ENCODE results near the gene ACO2.
"Not testable (repeated sequence)": the region's sequence is repeated elsewhere in the genome, so short reads cannot be mapped to it uniquely, and the experiment has no call there.

ACO2 gene

DNA sequence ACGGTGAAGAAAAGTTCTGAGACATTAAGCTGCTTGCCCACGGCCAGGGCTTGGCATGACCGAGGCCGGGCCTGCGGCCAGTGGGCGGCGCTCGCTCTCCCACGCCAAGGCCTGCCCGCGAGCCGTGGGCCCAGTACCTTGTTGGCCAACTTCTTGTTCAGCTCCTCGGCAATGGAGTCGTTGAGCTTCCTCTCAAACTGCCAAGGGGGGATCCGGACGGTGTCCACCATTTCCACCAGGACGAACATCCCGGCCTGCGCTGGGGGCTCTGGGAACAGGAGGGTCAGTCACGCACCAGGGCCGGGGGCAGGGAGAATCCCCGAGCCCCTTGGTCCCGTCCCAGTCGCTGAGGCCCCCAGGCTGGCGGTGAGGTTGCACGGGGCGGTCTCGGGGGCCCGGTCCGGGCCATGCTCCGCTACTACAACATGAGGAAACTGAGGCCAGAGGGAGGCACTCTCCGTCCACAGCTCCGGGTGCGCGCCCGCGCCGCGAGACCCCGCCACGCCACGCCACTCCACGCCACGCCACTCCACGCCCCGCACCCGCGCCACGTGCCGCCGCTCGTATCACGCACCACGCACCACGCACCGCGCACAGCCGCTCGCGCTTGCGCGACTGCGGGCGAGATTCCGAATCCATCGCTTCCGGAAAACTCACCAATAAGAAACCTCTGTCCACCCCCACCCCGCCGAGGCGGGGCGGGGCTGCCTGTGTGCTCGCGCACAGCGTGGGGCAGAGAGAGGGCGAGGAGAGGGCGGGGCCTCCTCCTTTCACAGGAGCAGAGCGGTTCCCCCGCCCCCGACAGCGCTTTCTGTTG is 75.1 kb downstream of the ACO2 start, which contains the start of gene POLR3H:
POLR3H (minus strand) TSS at position 617 of the 817 bp plus-strand sequence; CDS start at position 248, 369 bp downstream.
- peak; percentile 99 for DNase-seq

DNA sequence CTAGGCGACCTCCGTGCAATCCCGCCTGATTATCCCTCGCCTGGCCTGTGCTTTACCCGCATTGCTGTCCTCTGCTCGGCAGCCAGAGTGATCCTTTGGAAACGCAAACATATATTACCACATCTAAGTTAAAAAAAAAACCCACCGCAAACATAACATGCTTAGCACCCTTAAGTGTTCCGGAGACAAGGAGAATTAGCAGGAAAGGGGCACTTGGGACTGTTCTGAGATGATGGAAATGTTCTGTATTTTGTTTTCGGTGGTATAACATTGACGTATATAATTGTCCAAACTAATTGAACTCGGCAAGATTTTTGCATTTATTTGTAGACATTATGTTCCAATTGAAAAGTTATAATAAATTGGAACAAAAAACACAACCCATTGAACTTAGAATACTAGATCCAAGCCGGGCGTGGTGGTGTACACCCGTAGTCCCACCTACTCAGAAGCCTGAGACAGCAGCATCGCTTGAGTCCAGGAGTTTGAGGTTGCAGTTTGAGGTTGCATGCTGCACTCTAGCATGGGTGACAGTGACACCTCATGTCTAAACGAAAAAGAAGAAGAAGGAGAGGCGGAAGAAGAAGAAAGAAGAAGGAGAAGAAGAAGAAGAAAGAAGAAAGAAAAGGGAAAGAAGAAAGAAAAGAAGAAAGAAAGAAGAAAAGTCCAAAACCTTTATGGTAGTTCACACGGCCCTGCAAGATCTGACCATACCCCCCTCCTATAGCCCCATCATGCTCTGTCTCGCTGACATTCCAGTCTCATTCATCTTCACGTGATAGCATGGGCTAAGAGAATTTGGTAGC is 76.0 kb downstream of the ACO2 start:
- no peak for DNase-seq

DNA sequence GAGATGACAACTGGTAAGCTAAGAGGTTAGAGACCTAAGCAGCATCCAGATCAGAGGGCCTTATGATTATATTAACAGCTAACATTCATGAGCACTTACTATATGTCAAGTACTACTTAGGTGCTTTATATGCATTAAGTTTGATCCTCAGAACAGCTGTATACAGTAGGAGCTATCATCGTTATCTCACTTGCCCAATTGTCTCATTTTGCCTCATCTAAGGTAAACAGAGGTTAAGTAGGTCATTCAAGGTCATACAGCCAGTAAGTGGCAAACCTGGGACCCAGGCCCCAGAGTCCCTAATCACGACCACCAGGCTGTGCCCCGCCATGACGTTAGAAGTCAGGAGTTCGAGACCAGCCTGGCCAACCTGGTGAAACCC is 79.9 kb downstream of the ACO2 start:
- DNase-seq: no peak

DNA sequence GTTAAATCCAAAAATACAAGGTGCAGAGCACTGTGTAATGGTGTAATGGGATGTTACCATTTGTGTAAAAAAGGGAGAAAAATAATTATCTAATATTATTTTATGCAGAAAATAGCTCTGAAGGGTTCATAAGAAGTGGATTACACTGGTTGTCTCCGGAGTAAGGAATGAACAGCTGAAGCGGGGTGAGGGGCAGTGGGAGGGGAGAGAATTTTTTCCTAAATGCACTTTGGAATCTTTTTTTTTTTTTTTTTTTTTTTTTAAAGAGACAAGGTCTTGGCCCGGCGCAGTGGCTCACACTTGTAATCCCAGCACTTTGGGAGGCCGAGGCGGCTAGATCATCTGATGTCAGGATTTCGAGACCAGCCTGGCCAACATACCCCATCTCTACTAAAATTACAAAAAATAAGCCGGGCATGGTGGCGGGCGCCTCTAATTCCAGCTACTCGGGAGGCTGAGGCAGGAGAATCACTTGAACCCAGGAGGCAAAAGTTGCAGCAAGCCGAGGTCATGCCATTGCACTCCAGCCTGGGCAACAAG is 82.1 kb downstream of the ACO2 start:
- DNase-seq: no peak

DNA sequence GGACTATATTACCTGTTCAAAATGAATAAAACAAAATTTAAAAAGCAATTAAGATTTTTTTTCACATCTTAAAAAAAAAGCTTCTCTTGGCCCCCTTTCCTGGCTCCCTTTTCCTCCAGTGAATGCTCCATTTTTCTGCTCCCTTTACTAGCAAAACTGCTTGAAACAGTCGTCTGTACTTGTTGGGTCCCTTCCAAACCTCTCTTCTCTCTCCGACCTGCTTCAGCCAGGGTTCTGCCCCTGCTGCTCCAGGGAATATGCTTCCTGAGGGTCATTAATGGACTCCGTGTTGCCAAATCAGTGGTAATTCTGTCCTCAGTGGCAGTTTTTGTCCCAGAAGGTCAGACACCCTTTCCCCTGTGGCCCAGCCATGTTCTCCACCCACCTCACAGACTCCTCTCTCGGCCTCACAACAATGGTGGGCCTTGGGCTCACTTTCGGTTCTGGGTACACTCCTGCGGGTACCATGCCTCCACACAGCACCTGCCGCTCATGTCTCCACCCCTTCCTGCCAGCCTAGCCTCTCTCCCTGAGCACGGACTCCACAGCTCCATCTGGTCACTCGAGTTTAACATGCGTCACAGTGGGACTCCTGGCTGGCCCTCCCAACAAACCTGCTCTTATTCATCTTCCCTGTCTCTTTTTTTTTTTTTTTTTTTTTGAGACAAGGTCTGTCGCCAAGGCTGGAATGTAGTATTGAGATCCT is 83.1 kb downstream of the ACO2 start:
- DNase-seq: no peak

DNA sequence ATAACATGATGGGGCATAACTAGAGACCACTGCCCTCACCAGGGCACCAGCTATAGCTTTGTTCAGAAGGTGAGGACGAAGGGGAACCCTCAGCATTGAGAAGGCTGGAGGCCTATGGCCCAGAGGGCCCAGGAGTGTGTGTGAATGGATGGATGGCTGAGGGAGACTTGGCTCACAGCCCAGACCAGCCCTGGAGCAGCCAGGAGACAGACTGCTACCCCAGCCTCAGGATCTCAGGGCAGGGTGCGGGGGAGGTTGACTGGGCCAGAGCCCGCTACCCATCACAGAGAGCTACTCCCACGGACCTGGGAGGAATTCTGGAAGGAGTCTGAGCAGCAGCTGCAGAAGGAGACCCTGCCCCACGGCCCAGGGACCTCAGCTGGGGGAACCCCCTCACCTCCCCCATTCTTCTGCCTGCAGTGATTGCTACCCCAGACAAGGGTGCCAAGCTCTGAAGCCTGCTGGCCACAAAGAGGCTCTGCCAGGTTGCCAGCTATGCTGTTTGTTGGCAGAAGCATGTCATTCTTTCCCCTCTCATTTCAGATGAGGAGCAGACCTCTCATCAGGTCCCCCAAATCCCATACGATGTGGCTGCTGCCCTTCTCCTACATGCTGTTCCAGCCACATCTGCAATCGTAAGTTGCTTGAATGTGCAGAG is 86.5 kb downstream of the ACO2 start:
- peak; percentile 29 for DNase-seq

DNA sequence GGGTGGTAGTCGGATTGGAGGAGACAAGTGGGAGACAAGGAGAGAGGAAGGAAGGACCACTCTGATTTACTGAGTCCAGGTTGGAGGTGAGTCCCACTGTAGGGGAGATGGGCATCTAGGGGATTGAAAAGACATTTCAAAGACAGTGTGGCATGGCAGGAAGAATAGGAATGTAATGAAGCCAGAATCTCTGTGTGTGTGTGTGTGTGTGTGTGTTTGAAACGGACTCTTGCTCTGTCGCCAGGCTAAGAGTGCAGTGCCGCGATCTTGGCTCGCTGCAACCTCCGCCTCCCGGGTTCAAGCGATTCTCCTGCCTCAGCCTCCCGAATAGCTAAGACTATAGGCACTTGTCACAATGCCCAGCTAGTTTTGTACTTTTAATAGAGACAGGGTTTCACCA is 87.6 kb downstream of the ACO2 start:
- DNase-seq: no peak

DNA sequence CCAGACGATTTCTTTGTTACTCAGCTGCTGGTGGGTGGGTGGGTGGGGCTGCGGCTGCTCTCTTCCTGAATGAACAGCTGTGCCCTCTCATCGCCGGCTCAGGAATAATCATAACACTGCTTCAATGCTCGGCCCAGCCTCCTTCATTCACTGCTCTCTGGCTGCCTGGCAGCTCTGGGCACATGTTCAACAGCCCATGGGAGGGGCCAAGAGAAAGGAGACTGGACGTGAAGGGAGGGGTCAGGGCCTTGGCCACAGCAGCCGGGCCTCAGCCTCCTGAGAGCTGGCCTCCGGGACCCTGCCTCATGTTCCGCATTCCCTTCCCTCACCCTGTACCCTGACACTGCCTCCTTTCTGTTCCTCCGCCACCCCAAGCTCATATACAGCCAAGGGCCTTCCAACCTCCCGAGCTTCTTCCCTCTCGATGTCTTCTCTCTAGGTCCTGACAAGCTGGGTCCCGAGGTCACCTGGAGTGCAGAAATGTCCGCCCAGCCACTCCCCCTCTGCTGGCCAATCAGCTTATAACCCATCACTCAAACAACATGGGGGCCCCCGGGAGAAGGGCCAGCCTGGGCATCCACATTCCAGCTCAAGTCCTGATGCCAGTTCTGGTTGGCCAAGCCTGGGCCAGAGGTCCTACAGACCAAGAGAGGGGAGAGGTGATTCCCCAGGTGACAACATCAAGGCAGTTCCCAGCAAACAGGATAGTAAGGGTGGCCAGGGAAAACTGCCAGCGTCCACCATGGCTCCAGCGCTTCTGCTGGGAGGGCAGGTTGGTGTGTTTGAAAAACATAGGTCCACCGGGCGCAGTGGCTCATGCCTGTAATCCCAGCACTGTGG is 88.7 kb downstream of the ACO2 start:
- DNase-seq: peak; percentile 71

DNA sequence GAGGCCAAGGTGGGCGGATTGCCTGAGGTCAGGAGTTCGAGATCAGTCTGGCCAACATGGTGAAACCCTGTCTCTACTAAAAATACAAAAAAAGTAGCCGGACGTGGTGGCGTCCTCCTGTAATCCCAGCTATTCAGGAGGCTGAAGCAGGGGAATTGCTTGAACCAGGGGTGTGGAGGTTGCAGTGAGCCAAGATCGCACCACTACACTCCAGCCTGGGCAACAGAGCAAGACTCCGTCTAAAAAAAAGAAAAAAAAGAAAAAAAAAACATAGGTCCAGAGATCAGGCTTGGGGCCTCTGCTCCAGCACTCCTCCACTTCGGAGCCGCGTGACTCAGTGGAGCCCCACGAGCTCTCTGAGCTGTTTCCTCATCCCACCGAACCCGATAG is 89.3 kb downstream of the ACO2 start:
- not testable (repeated sequence) for DNase-seq

DNA sequence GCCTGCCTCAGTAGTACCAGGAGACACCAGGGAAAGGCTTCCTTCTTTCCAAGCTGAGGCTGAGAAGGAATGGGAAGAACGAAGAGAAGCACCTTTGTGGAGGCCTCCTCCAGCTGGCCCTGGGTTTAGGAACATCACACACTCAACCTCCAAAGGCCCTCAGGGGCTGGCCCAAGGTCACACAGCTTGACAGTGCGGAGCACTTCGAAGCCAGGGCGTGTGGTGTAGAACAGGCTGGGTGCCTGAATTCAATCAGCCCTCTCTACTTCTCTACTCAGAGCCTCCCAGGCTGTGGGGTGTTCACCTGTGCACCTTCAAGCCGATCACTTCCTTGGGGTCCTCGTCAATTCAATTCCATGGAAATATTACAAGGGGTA is 91.2 kb downstream of the ACO2 start:
- DNase-seq: no peak

DNA sequence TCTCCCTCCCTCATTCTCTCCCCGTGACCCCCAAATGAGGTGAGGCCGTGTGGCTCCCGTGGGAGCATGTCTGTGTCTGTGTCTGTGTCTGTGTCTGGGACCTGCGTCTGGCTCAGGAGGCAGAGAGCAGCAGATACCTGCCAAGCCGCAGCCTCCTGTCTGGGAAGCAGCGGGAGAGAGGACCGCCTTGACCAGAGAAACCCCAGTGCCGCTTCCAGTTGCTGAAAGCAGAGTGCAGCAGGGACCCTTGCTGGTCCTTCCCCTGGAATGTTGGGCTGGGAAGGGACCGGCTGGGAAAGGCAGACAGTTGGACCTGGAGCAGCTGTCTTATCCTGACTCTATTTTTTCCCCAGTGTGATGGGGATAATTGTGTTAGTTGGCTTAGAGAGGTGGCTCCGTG is 92.4 kb downstream of the ACO2 start:
- no peak for DNase-seq

DNA sequence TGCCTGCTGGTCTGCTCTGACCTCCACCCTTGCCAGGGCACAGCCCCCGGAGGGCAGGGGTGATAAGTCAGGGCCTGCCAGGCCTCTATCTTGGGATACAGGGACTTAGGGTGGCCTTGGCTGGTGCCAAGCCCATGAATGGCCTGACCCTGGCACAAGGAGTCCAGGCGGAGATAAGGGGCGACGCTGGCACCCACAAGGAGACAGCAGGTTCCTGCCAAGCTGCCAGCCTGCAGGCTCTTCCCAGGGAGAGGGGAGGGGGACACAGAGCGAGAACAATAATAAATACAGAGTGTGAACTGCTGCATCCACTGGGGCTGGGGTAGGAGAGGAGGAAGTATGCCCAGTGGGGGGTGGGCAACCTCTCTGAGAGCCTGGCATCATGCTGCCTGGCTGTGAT is 92.9 kb downstream of the ACO2 start:
- DNase-seq: no peak

DNA sequence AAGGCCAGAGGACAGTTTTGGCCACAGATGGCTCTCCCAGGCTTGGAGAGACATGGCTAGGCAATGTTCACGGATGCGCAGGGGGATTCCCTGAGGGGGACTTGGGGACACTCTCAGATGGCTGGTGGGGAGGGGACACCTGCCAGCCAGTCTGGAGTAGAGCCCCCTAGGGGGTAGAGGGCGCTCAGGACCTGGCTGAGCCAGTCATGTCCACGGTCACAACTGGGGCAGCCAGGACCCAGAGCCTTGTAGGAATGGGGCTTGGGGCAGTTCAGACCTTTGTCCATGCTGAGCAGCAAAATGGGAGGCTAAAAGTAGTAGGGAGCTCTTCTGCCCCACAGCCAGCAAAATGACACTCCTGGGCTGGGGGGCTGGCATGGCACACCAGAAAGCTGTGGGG is 93.5 kb downstream of the ACO2 start:
- no peak for DNase-seq

DNA sequence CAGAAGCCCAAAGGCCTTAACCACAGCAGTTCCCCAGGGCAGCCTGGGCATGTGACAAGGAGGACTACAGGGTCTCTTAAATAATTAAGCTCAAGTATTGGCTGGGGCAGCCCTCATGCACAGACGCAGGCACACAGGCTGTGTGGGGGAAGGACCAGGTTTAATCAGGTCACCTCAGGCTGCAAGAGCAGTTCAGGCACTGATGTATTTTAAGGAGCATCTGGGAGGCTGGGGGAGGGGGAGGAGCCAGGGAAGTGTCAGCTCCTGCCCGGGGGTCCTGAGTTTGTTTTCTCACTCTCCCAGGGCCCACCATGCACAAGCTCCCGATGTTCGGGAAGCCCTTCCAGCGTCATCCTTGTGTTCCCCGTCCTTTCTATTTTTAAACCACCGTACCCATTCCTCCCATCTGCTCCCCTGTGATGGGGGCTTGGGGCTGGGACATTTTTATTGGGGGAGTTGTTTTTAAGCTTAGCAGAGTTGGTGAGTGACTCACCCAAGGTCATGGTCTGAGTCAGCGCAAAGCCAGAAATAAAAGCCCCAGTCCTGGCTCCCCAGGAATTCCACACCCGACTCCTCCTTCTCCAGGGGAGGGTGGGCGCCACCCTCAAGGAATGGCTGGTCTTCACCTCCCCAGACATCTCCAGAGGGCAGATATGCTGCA is 94.3 kb downstream of the ACO2 start:
- DNase-seq: no peak

DNA sequence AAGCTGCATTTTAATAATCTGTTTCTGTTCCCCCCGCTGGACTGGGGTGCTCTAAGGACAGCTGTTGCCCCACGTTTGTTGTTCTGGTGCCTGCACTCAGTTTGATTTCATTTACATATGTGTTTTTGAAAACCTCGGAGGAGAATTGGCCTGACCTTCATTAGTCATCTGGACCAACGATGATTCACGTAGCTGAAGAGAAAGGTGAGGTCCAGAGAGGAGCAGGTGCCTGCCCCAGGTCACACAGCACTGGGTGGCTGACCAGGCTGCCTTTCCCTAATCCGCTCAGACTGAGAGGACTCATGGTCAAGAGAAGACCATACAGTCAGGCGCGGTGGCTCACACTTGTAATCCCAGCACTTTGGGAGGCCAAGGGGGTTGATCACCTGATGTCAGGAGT is 95.6 kb downstream of the ACO2 start:
- no peak for DNase-seq

DNA sequence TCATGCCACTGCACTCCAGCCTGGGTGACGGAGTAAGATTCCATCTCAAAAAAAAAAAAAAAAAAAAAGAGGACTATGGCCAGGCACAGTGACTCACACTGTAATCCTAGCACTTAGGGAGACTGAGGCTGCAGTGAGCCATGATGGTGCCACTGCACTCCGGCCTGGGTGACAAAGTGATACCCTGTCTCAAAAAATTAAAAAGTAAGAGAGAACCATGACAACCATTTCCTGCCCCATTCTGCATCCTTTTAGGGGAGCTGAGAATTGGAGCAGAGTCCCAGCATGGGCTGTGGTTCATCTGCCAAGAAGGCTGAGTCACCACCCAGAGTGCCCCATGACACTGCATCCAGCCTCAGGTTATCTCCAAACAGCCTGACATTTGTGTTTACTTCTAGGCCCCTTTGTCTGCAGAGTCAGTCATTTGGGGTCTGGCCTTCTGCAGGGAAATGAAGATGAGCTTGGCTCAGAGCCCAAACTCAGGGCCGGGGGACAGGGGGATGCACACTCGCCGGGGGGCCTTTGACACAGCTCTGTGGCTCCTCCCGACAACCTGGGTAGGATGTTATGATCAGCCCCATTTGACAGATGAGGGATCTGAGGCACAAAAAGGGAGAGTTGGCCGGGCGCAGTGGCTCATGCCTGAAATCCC is 96.6 kb downstream of the ACO2 start:
- DNase-seq: peak; percentile 43

DNA sequence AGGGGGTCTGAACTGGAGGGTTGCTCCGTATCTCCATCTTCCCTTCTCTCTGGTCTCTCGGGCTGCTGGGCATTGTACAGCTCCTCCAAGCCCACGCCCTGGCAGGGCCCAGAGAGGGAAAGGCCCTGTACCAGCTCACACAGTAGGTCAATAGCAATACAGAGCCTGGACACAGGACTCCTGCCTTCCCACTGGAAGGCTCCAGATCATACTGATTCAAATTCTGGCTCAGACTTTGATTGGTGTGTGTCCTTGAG is 98.5 kb downstream of the ACO2 start:
- no peak for DNase-seq

DNA sequence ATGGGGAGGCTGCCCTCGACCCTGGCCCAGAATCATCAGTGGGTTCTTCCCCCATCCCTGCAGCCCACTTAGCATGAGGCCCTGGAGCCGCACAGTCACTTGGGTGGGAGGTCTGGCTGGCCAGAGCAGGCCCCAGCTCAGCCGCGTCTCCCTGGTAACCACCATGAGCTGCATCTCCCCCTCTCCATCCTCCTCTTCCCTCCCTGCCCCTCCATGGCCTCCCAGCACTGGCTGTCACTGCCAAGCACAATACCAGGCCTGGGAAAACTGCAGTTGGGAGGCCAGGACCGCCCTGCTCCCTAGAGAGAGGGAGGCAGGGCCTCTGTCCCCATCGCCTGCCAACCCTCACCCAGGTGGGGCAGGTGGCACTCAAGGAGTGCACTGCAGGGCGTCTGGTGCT is 99.9 kb downstream of the ACO2 start:
- DNase-seq: no peak

DNA sequence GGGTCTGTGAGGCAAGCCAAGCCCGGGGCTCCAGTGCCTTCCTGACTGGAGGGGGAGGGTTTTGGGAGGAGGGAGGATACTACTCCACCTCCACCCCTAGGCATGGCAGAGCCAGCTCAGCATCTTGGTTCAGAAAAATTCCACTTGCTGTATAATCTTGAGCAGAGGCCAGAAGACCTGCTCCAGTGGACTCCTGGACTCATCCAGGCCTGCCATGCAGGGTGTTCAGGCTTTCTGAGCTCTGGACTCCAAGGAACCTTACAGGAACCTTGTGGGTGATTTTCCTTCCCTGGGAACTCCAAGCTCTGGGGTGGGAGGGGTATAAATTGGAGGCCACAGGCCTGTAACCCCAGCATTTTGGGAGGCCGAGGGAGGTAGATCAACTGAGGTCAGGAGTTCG is 101.3 kb downstream of the ACO2 start:
- no peak for DNase-seq

DNA sequence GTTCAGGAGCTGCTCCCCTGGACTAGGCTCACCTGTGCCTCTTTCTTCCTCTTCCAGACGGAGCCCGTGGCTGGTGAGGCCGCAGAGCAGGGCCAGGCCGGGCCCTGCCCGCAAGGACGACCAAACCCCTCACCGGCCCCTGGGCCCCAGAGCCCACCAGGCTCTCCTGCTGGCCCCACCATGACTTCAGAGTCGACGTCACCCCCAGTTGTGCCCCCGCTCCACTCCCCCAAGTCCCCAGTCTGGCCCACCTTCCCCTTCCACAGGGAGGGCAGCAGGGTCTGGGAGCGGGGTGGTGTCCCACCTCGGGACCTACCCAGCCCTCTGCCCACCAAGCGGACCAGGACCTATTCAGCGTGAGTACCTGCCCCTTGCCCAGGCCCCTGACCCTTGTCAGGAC is 102.9 kb downstream of the ACO2 start:
- no peak for DNase-seq

DNA sequence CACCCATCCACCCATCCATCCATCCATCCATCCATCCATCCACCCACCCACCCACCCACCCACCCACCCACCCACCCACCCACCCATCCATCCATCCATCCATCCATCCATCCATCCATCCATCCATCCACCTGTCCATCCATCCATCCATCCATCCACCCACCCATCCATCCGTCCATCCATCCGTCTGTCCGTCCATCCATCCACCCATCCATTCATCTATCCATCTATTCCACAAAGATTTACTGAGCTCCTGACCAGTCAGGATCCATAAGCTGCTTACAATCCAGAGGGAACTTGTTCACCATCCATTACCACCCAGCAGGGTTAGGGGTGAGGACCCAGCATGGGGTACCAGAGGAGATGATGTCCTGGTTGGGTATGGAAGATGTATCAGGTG is 103.4 kb downstream of the ACO2 start:
- not testable (repeated sequence) for DNase-seq

Data from RPMI8226 (cell line).